ENCODE results near the gene PITPNC1.
A peak's percentile ranks its signal among the peaks of the same experiment; 100 is the strongest.
"Not testable (repeated sequence)": the region's sequence is repeated elsewhere in the genome, so short reads cannot be mapped to it uniquely, and the experiment has no call there.

PITPNC1 gene

DNA sequence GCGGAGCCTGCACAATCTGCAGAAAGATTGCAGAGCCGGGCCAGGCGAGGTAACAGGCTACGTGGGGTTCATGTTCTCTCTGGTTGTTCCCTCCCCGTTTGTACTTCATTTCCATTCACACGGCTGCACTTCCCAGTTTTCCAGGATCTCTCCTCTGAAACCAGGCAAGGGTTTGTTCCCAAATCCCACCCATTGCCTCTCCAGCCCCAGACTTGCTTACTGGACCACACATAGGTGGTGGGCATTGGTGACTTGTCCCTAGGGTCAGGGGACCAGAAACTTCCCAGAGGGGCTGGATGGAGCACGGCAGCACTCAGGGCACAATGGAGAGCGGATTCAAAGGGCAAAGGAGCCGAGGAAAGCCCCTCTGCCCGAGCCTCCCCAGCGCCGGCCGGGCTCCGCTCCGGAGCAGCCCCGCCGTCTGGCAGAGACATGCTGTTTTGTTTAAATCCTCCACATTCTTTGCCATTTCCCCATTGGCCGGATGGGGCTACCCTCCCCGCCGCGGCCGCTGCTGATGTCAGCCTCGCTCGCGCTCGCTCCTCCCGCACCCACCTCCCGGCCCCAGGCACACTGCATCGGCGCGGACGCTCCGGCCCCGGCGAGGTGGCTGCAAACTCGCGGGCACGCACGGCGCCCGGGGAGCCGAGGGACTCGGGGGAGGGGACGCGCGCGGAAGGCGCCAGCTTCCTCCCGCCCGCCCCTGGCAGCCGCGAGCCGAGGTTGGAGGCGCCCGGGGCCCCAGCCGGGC, at the start of gene PITPNC1:
Gene PITPNC1, plus strand, starts transcription at position 545 of the 751 bp plus-strand sequence.
- DNase-seq (peak; percentile 90 to 91), ATAC-seq (peak; percentile 80)
- H3K4me3 Mint-ChIP-seq = peak within 1 kb of the TSS; percentile 95 to 98
- no peaks in the 10 kb centered on the region for H3K27me3 Mint-ChIP-seq
- H3K27ac Mint-ChIP-seq = peak within 1 kb of the TSS; percentile 86 to 97
- H3K4me1 Mint-ChIP-seq = peaks cover 51% of the 10 kb centered on the region
- no peaks in the 10 kb centered on the region for H3K9me3 Mint-ChIP-seq

GRCh38 chr17:67328026-67328425, 49.1 kb upstream of the PITPNC1 start:
- Mint-ChIP-seq H3K4me3 (no peak overlapping the region), H3K9me3 (no peaks in the 10 kb centered on the region), H3K27me3 (no peaks in the 10 kb centered on the region), H3K4me1 (no peaks in the 10 kb centered on the region), H3K27ac (no peak overlapping the region)
- ATAC-seq = no peak
- DNase-seq = no peak

GRCh38 chr17:67331381-67332161, 45.5 kb upstream of the PITPNC1 start:
- H3K9me3 Mint-ChIP-seq, DNase-seq, ATAC-seq, H3K4me1 Mint-ChIP-seq, H3K27me3 Mint-ChIP-seq, H3K4me3 Mint-ChIP-seq, H3K27ac Mint-ChIP-seq: not testable (repeated sequence)

DNA sequence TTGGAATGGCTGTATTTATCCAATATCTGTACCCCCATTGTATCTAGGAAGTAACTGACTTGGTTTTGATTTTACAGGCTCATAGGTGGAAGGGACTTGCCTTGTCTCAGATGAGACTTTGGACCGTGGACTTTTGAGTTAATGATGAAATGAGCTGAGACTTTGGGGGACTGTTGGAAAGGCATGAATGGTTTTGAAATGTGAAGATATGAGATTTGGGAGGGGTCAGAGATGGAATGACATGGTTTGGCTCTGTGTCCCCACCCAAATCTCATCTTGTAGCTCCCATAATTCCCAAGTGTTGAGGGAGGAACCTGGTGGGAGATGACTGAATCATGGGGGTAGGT, 44.9 kb upstream of the PITPNC1 start:
- not testable (repeated sequence) for H3K9me3 Mint-ChIP-seq, H3K27me3 Mint-ChIP-seq, ATAC-seq, H3K4me1 Mint-ChIP-seq, H3K4me3 Mint-ChIP-seq, DNase-seq, H3K27ac Mint-ChIP-seq

- Mint-ChIP-seq H3K4me3 (no peak overlapping the region), H3K27ac (no peak overlapping the region), H3K9me3 (no peaks in the 10 kb centered on the region)
Observed at GRCh38 chr17:67335245-67335835, 41.7 kb upstream of the PITPNC1 start.

GRCh38 chr17:67336859-67337258, 40.2 kb upstream of the PITPNC1 start:
- H3K9me3 Mint-ChIP-seq = no peaks in the 10 kb centered on the region
- no peaks in the 10 kb centered on the region for H3K27me3 Mint-ChIP-seq
- H3K4me1 Mint-ChIP-seq = no peaks in the 10 kb centered on the region
- DNase-seq = no peak
- ATAC-seq = no peak
- H3K4me3 Mint-ChIP-seq = no peak overlapping the region
- H3K27ac Mint-ChIP-seq = no peak overlapping the region

More at GRCh38 chr17:67335245-67335835, 41.7 kb upstream of the PITPNC1 start:
- Mint-ChIP-seq H3K27me3 (no peaks in the 10 kb centered on the region), H3K4me1 (no peaks in the 10 kb centered on the region)
- DNase-seq = no peak
- no peak for ATAC-seq

GRCh38 chr17:67338353-67338752, 38.7 kb upstream of the PITPNC1 start:
- not testable (repeated sequence) for H3K4me3 Mint-ChIP-seq, H3K4me1 Mint-ChIP-seq, DNase-seq, H3K27ac Mint-ChIP-seq, ATAC-seq, H3K27me3 Mint-ChIP-seq, H3K9me3 Mint-ChIP-seq

DNA sequence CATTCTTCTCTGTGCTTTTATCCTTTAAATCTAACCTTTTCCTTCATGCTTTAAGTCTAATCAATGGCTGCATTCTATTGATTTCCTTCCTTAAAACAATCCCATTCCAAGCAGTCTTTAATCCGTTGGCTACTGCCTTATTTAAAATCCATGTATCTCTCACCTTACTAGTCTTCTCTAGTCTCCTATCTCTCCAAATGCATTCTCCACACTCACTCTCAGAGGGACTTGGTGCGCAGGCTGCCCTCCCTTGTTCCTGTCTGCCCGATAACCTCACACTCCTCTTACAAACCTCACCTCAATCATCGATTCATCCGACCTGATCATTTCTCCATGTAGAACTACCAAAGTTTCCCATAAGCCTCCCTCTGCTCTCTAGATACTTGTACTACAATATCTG, 33.8 kb upstream of the PITPNC1 start:
- Mint-ChIP-seq H3K27ac (no peak overlapping the region), H3K27me3 (no peaks in the 10 kb centered on the region), H3K4me1 (no peaks in the 10 kb centered on the region), H3K4me3 (no peak overlapping the region), H3K9me3 (no peaks in the 10 kb centered on the region)
- ATAC-seq = no peak
- DNase-seq = no peak

DNA sequence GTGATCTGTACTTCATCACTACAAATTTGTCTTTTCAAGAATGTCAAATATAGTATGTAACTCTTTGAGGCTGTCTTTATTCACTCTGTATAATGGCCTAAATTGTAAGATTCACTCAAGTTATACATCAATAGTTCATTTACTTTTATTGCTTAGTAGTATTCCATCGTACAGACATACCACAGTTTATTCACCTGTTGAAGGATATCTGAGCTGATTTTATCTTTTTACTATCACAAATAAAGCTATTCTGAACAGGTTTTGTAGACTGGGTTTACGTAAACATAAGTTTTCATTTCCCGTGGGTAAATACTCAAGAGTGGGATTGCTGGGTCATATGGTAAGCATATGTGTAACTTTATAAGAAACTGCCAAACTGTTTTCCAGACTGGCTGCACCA, 29.3 kb upstream of the PITPNC1 start:
- no peak for ATAC-seq
- Mint-ChIP-seq H3K27me3 (no peaks in the 10 kb centered on the region), H3K4me1 (no peaks in the 10 kb centered on the region), H3K4me3 (no peak overlapping the region), H3K9me3 (no peaks in the 10 kb centered on the region), H3K27ac (peak overlapping the region in 1 of 2 donors; percentile 22)
- no peak for DNase-seq

GRCh38 chr17:67349420-67349819, 27.7 kb upstream of the PITPNC1 start:
- H3K27ac Mint-ChIP-seq = no peak overlapping the region
- no peaks in the 10 kb centered on the region for H3K4me1 Mint-ChIP-seq
- no peak overlapping the region for H3K4me3 Mint-ChIP-seq
- no peaks in the 10 kb centered on the region for H3K9me3 Mint-ChIP-seq
- ATAC-seq = no peak
- no peaks in the 10 kb centered on the region for H3K27me3 Mint-ChIP-seq
- DNase-seq = no peak

DNA sequence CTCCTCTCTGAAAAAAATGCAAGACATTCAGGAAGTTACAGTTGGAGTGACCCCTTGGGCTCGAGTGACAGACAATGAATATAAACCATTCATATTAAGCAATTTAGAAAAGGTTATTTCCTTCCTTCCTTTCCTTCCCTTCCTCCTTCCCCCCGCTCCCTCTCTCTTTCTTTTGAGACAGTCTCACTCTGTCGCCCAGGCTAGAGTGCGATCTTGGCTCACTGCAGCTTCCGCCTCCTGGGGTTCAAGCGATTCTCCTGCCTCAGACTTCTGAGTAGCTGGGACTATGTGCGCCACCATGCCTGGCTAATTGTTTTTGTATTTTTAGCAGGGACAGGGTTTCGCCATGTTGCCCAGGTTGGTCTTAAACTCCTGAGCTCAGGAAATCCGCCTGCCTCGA, 23.9 kb upstream of the PITPNC1 start:
- no peaks in the 10 kb centered on the region for H3K9me3 Mint-ChIP-seq
- H3K27me3 Mint-ChIP-seq = no peaks in the 10 kb centered on the region
- ATAC-seq = no peak
- no peak overlapping the region for H3K4me3 Mint-ChIP-seq
- peaks cover 4% of the 10 kb centered on the region for H3K4me1 Mint-ChIP-seq
- DNase-seq = no peak
- H3K27ac Mint-ChIP-seq = no peak overlapping the region

- peak overlapping the region; percentile 27 to 72 for H3K27ac Mint-ChIP-seq
Observed at GRCh38 chr17:67353929-67354574, 23.0 kb upstream of the PITPNC1 start.

DNA sequence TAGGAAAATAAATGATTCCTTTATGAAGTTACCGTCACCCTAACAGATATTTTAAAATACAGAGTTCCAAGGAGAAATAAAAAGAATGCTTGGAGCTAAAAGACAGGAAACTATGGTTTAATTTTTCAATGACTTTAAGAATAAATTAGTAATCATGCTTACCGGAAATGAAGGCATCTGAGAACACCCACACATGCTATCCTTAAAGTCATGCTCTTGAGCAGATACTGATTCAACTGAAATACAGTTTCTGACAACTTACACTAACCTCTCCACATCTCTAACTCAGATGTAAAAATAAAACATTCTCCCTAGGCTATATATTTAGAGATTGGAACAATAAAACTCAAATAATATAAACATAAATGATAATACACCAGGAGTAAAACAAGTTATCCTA, 18.5 kb upstream of the PITPNC1 start:
- H3K27me3 Mint-ChIP-seq = no peaks in the 10 kb centered on the region
- H3K9me3 Mint-ChIP-seq = no peaks in the 10 kb centered on the region
- DNase-seq (no peak), ATAC-seq (peak; percentile 56)
- H3K27ac Mint-ChIP-seq = peak overlapping the region; percentile 91 to 98
- peaks cover 53% of the 10 kb centered on the region for H3K4me1 Mint-ChIP-seq
- peak overlapping the region; percentile 77 to 85 for H3K4me3 Mint-ChIP-seq

More at GRCh38 chr17:67353929-67354574, 23.0 kb upstream of the PITPNC1 start:
- no peak for DNase-seq
- peaks cover 13% of the 10 kb centered on the region for H3K4me1 Mint-ChIP-seq
- no peak for ATAC-seq
- no peaks in the 10 kb centered on the region for H3K27me3 Mint-ChIP-seq
- H3K9me3 Mint-ChIP-seq = no peaks in the 10 kb centered on the region
- H3K4me3 Mint-ChIP-seq = no peak overlapping the region

DNA sequence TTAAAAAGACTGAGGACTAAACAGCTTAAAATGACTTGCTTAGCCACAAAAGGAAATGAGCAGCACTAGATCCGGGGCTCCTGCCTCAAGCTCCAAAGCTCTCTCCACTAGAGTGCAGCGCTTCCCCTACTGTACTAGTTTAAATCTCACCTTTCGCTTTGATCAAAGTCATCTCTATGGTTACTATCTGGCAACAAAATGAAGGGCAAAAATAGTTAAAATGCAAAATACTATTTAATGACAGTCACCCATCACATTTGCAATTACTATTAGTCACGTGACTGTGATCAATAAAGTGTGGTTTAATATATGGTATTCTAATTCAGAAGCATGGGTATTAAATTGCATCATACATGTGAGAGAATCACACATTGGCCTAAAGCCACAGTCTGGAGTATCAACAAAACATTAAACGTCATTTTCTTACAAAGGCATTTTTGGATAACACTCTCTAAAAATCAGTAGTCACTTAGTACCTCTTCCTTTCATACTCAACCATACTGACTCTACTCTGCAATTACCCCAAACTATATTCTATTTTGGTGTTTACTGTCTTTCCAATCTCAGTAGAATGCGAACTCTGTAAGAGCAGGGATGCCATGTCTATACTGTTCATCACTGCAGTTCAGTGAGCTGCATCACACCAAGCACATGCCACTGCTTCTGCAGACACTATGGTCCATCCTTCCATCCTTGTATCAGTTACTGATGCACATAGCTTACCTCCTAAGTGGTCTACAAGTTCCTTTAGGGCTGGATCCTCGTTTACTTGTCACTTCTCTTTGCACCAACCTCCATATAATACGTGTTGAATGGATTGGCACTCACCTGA, 16.9 kb upstream of the PITPNC1 start:
- H3K9me3 Mint-ChIP-seq = no peaks in the 10 kb centered on the region
- H3K4me3 Mint-ChIP-seq = peak overlapping the region; percentile 60 to 72
- peak; percentile 36 to 68 for DNase-seq

DNA sequence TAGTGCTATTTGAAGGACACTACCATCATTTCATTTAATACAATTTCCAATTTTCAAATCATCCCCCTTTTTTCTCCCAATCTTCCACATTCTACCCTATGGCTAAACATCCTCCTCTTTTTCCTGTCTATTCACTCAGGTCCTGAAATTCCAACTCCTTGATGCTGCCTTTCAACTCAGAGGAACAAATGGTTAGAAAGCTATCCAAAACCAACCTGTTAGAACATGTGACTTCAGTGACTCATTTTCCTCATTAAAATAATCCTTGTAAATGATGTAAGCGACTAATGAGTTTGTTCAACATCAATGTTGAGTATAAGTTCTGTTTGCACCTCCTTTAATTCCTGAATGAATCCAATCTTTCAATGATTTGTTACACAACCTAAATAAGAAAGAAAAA, 16.2 kb upstream of the PITPNC1 start:
- Mint-ChIP-seq H3K4me1 (peaks cover 67% of the 10 kb centered on the region), H3K4me3 (peak overlapping the region; percentile 30 to 72), H3K9me3 (no peaks in the 10 kb centered on the region), H3K27me3 (no peaks in the 10 kb centered on the region), H3K27ac (peak overlapping the region; percentile 81 to 89)
- DNase-seq (no peak), ATAC-seq (no peak)

More for the DNA sequence above, 16.9 kb upstream of the PITPNC1 start:
- Mint-ChIP-seq H3K27ac (peak overlapping the region; percentile 81 to 89), H3K27me3 (no peaks in the 10 kb centered on the region), H3K4me1 (peaks cover 67% of the 10 kb centered on the region)
- ATAC-seq = peak; percentile 96

All from stimulated activated naive CD8-positive, alpha-beta T cell treated with anti-CD3 and anti-CD28 coated beads, Interleukin-15, amount 100 ng/mL, for 72 hours (primary cell).